ENCODE measurements around the gene INPP5B. TPM values are rescaled to one million over a fixed set of nuclear protein-coding genes. Genes with fewer than 3 reads are reported as not detected.
A peak's percentile ranks its signal among the peaks of the same experiment; 100 is the strongest.

The INPP5B gene
- total and polyA plus RNA-seq, 9 of the 15 experiments (the other 6 are each of a cell fraction or from before 2014, with no cell fraction given) = 14.1 to 28.7 (median 20.9) TPM

- no peak for TF ChIP-seq MED1 (CRISPR knock-in tag; IDR thresholded peaks at IDR 0.05; ENCODE audit: borderline replicate concordance)
- TF ChIP-seq MAX (CRISPR knock-in tag; IDR thresholded peaks at IDR 0.05) = peak; percentile 45
- TF ChIP-seq RBM22 (IDR thresholded peaks at IDR 0.05; ENCODE audit: low read depth, low read length, poor library complexity, severe bottlenecking) = no peak
- TF ChIP-seq BRD4 (IDR thresholded peaks at IDR 0.05) = no peak
- TF ChIP-seq ETV5 (CRISPR knock-in tag; IDR thresholded peaks at IDR 0.05; ENCODE audit: low read depth) = no peak
- 0 out of 2 replicates have a peak, but pooled peaks have one; percentile 3 for TF ChIP-seq CBFA2T2 (conservative IDR thresholded peaks at IDR 0.05)
- TF ChIP-seq ZBTB11 (CRISPR knock-in tag; IDR thresholded peaks at IDR 0.05) = no peak
- no peak for TF ChIP-seq NBN (IDR thresholded peaks at IDR 0.05; ENCODE audit: low read depth)
- TF ChIP-seq DEAF1 (CRISPR knock-in tag; IDR thresholded peaks at IDR 0.05) = no peak
- no peak for TF ChIP-seq FOXO4 (CRISPR knock-in tag; IDR thresholded peaks at IDR 0.05)
- TF ChIP-seq RHOXF2B (CRISPR knock-in tag; conservative IDR thresholded peaks at IDR 0.05) = no peak
- TF ChIP-seq XRCC5 (IDR thresholded peaks at IDR 0.05; ENCODE audit: low read depth, low read length) = no peak
- TF ChIP-seq SMARCE1 (IDR thresholded peaks at IDR 0.05) = 0 out of 2 replicates have a peak, but pooled peaks have one; percentile 38
- TF ChIP-seq FOXM1 (IDR thresholded peaks at IDR 0.05; ENCODE audit: low read depth) = no peak
- no peak for TF ChIP-seq FOXM1 (CRISPR knock-in tag; IDR thresholded peaks at IDR 0.05; ENCODE audit: low read depth)
- 0 out of 2 replicates have a peak, but pooled peaks have one; percentile 25 for TF ChIP-seq SOX6 (IDR thresholded peaks at IDR 0.05)
- TF ChIP-seq JUND (IDR thresholded peaks at IDR 0.05; ENCODE audit: borderline replicate concordance, low read depth, low read length) = peak; percentile 72; the same call in 1 of the 2 replicates
- TF ChIP-seq JUND (tag; IDR thresholded peaks at IDR 0.05; ENCODE audit: borderline replicate concordance, low read depth, low read length) = no peak
- no peak for TF ChIP-seq ZC3H8 (IDR thresholded peaks at IDR 0.05)
- TF ChIP-seq ID3 (CRISPR knock-in tag; IDR thresholded peaks at IDR 0.05) = no peak
- no peak for TF ChIP-seq ID3 (tag; IDR thresholded peaks at IDR 0.05)
- no peak for TF ChIP-seq SRSF1 (IDR thresholded peaks at IDR 0.05; ENCODE audit: low read depth, low read length)
These were observed 81.3 kb downstream of the INPP5B start (continued) for GRCh38 chr1:37865348-37866120.

All from K562 (cell line).